ENCODE results near the gene EPS8L1.
"Not testable (repeated sequence)": the region's sequence is repeated elsewhere in the genome, so short reads cannot be mapped to it uniquely, and the experiment has no call there.

EPS8L1 gene

GRCh38 chr19:55103190-55103589, 27.5 kb downstream of the EPS8L1 start:
- H3K9me2 ChIP-seq (replicated peaks; ENCODE audit: control insufficient read depth, low read length) = no peaks in the 10 kb centered on the region
- H3K79me2 ChIP-seq (ENCODE audit: control insufficient read depth, low read length) = peaks cover 30% of the 10 kb centered on the region
- no peak overlapping the region for H3K27ac ChIP-seq (ENCODE audit: low read depth, low read length)
- H3K36me3 ChIP-seq (ENCODE audit: control insufficient read depth, low read length) = peaks cover 64% of the 10 kb centered on the region
- no peaks in the 10 kb centered on the region for H3K27me3 ChIP-seq (ENCODE audit: control insufficient read depth, low read length)
- 0 out of 2 replicates have a peak, but pooled peaks cover 2% of the 10 kb centered on the region for H4K20me1 ChIP-seq (ENCODE audit: control insufficient read depth, insufficient read depth, low read depth, low read length)
- H3F3A ChIP-seq (ENCODE audit: control insufficient read depth, insufficient read depth) = no peaks in the 10 kb centered on the region
- H3K4me3 ChIP-seq (ENCODE audit: low read length) = no peak overlapping the region
- H3K9me3 ChIP-seq (ENCODE audit: control insufficient read depth, insufficient read depth, low read length) = no peaks in the 10 kb centered on the region
- H3K4me1 ChIP-seq (ENCODE audit: control insufficient read depth, low read length) = 0 out of 2 replicates have a peak, but pooled peaks cover under 1% of the 10 kb centered on the region
- no peak overlapping the region for H3K4me2 ChIP-seq (ENCODE audit: low read length)
- TF ChIP-seq CTCF (IDR thresholded peaks at IDR 0.05; ENCODE audit: low read depth, low read length, poor library complexity, severe bottlenecking) = no peak
- TF ChIP-seq EZH2phosphoT487 (IDR thresholded peaks at IDR 0.05; ENCODE audit: borderline replicate concordance, low read length) = no peak

GRCh38 chr19:55105237-55105636, 29.6 kb downstream of the EPS8L1 start:
- peaks cover 47% of the 10 kb centered on the region for H3K79me2 ChIP-seq (ENCODE audit: control insufficient read depth, low read length)
- H3K9me2 ChIP-seq (replicated peaks; ENCODE audit: control insufficient read depth, low read length) = no peaks in the 10 kb centered on the region
- no peaks in the 10 kb centered on the region for H3K27me3 ChIP-seq (ENCODE audit: control insufficient read depth, low read length)
- TF ChIP-seq CTCF (IDR thresholded peaks at IDR 0.05; ENCODE audit: low read depth, low read length, poor library complexity, severe bottlenecking) (no peak), EZH2phosphoT487 (IDR thresholded peaks at IDR 0.05; ENCODE audit: borderline replicate concordance, low read length) (no peak)
- no peak overlapping the region for H3K27ac ChIP-seq (ENCODE audit: low read depth, low read length)
- no peak overlapping the region for H3K4me3 ChIP-seq (ENCODE audit: low read length)
- H3K4me1 ChIP-seq (ENCODE audit: control insufficient read depth, low read length) = no peaks in the 10 kb centered on the region
- peaks cover 67% of the 10 kb centered on the region for H3K36me3 ChIP-seq (ENCODE audit: control insufficient read depth, low read length)
- H3K4me2 ChIP-seq (ENCODE audit: low read length) = no peak overlapping the region
- no peaks in the 10 kb centered on the region for H4K20me1 ChIP-seq (ENCODE audit: control insufficient read depth, insufficient read depth, low read depth, low read length)
- no peaks in the 10 kb centered on the region for H3K9me3 ChIP-seq (ENCODE audit: control insufficient read depth, insufficient read depth, low read length)
- no peaks in the 10 kb centered on the region for H3F3A ChIP-seq (ENCODE audit: control insufficient read depth, insufficient read depth)

GRCh38 chr19:55106591-55106990, 30.9 kb downstream of the EPS8L1 start:
- Histone ChIP-seq H4K20me1 (ENCODE audit: control insufficient read depth, insufficient read depth, low read depth, low read length) (peaks cover 3% of the 10 kb centered on the region; the same call in 1 of the 2 replicates), H3K4me2 (ENCODE audit: low read length) (no peak overlapping the region)
- no peak for TF ChIP-seq CTCF (IDR thresholded peaks at IDR 0.05; ENCODE audit: low read depth, low read length, poor library complexity, severe bottlenecking)
- no peak for TF ChIP-seq EZH2phosphoT487 (IDR thresholded peaks at IDR 0.05; ENCODE audit: borderline replicate concordance, low read length)

GRCh38 chr19:55107252-55107651, 31.6 kb downstream of the EPS8L1 start:
- H3K9me3 ChIP-seq (ENCODE audit: control insufficient read depth, insufficient read depth, low read length); H4K20me1 ChIP-seq (ENCODE audit: control insufficient read depth, insufficient read depth, low read depth, low read length); H3K27me3 ChIP-seq (ENCODE audit: control insufficient read depth, low read length); H3K4me3 ChIP-seq (ENCODE audit: low read length); H3K4me2 ChIP-seq (ENCODE audit: low read length); H3K27ac ChIP-seq (ENCODE audit: low read depth, low read length); H3K4me1 ChIP-seq (ENCODE audit: control insufficient read depth, low read length); H3F3A ChIP-seq (ENCODE audit: control insufficient read depth, insufficient read depth); H3K9me2 ChIP-seq (replicated peaks; ENCODE audit: control insufficient read depth, low read length): not testable (repeated sequence)
- H3K79me2 ChIP-seq (ENCODE audit: control insufficient read depth, low read length) = peaks cover 64% of the 10 kb centered on the region
- H3K36me3 ChIP-seq (ENCODE audit: control insufficient read depth, low read length) = peaks cover 73% of the 10 kb centered on the region

More at GRCh38 chr19:55106591-55106990, 30.9 kb downstream of the EPS8L1 start:
- H3K79me2 ChIP-seq (ENCODE audit: control insufficient read depth, low read length) = peaks cover 57% of the 10 kb centered on the region
- H3K9me3 ChIP-seq (ENCODE audit: control insufficient read depth, insufficient read depth, low read length) = no peaks in the 10 kb centered on the region
- no peak overlapping the region for H3K27ac ChIP-seq (ENCODE audit: low read depth, low read length)
- no peaks in the 10 kb centered on the region for H3K27me3 ChIP-seq (ENCODE audit: control insufficient read depth, low read length)
- peaks cover 71% of the 10 kb centered on the region for H3K36me3 ChIP-seq (ENCODE audit: control insufficient read depth, low read length)
- H3K4me3 ChIP-seq (ENCODE audit: low read length) = no peak overlapping the region
- no peaks in the 10 kb centered on the region for H3K4me1 ChIP-seq (ENCODE audit: control insufficient read depth, low read length)
- H3F3A ChIP-seq (ENCODE audit: control insufficient read depth, insufficient read depth) = no peaks in the 10 kb centered on the region
- H3K9me2 ChIP-seq (replicated peaks; ENCODE audit: control insufficient read depth, low read length) = no peaks in the 10 kb centered on the region
